Glomerular endothelial cell (primary cell): ENCODE data around the gene ARR3. TPM values are rescaled to one million over a fixed set of nuclear protein-coding genes. Genes with fewer than 3 reads are reported as not detected.
"Not testable (repeated sequence)": the region's sequence is repeated elsewhere in the genome, so short reads cannot be mapped to it uniquely, and the experiment has no call there.

Source experiments
- DNase-seq: peaks from one replicate; pipeline ENCODE4 v3.0.0-alpha.2; 2011; ENCODE audit warnings: low read depth, low spot score; ENCODE audit errors: extremely low read depth
- total RNA-seq: library from RNA; depleted of rRNA; stranded (reverse); fragments of >200 nt; gene quantifications from 2 replicates; pipeline ENCODE4 v1.2.3, GENCODE V29; 2015

ARR3 gene
- not detected in 2 replicates for total RNA-seq

DNA sequence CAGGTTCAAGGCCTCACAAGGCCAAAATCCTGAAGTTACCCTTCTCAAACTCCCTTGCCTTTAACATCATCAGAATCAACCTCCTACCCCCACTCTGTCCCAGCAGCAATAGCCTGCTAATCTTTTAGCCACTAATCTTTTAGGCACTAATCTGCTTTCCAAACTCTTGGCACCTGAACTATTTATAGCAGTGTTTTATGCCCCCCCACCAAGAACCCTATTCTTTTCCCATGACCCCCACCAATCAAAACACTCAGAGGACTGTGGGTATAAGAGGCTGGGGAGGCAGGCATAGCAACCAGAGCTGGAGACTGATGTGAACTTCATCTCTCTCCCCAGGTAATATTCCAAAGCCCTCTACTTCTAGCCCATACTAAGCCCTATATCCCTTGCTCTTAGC is at the start of gene ARR3:
Gene ARR3 (plus strand): TSS at position 301 of the 400 bp plus-strand sequence. CDS start 1,052 bp downstream, outside the sequence.
- no peak for DNase-seq

DNA sequence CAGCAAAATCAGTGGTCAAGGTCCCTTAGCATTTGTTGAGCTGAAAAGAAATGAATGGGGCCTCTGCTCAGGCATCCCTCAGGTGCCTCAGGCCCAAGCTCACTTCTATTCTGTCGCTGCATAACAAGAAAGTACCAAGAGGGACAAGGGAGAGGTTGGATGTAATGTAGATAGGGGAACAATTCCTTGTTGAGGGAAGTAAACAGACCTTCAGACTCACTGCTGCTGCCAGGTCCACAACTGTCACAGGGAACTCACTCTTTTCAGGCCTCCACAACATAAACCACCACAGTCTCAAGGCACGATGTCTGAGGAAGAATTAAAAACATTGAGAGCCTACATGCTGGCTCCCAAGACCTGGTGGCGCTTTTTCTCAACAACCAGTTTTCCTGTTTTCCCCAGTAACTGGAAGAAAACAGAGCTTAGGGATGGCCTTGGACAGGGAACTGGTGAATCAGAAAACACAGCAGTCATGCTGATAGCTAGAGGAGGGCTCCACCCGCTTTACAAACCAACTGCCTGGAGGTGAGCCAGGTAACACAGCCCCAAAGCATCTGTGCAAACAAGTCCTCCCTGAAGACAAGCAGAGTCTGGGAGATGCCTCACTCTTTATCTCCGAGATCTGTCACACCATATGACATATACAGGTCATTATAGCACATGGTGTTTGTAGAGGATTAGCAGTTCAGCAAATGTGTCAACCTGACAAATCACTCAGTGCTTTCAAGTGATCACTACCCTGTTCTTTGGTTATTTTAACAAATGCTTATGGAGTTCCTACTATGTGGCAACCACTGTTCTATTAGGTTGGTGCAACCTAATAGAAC is 48.0 kb upstream of the ARR3 start:
- DNase-seq = no peak

DNA sequence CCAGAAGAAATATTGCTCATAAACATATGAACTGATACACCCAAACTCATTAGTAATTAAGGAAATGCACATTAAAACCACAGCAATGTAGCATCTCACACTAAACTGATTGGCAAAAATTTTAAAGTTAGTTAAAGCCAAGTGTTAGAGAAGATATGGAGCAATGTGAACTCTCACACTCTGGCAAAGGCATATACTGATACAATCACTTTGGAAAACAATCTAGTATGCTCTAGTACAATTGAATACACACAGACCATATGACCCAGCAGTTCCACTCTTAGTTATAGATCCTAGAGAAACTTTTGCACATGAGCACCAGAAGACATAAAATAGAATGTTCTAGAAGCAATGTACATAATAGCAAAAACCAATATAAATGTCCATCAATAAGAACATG is 42.1 kb upstream of the ARR3 start:
- DNase-seq = no peak

- no peak for DNase-seq
Measured at GRCh38 chrX:70226687-70227086, 41.4 kb upstream of the ARR3 start.

DNA sequence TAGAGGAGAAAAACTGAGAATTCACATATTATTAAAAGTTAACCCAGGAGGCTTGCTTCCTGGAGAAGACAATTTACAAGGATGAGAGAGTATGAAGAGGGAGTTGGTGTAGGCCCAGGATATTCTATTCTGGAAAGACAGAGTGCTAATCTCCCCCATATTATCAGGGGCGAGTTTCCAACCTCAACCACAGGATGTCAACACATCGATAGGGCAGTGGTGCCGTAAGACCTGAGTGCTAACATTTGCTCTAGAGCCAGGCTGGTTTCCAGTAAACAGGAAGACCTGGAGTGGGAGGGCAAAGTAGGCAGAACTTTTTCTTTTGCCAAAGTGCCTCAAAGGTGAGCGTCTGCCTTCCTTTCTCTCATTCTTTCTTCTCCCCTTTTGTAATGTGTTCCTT is 36.5 kb upstream of the ARR3 start:
- DNase-seq = no peak

DNA sequence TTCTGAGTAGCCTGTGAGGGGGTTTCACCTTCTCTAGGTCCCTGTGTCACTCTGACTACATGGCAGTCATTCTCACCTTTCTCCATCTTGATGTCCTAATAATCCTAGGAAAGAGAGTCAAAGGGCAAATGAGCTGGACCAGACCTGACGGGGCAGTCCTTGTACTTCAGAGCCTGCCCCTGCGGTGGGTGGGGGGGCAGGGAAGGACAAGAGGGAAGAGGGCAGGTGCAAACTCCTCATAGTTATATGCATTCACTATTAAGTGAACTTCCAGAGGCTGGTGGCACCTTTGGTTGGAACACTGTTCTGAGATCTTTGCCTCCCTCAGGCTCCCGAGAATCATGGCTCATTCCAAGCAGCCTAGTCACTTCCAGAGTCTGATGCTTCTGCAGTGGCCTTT is 33.8 kb upstream of the ARR3 start, which contains the start of gene AWAT1:
Gene AWAT1 (plus strand): TSS at position 301 of the 400 bp plus-strand sequence. CDS start 41 bp downstream, at position 342.
- no peak for DNase-seq

- DNase-seq = no peak
Measured at GRCh38 chrX:70240751-70241150, 27.4 kb upstream of the ARR3 start.

DNA sequence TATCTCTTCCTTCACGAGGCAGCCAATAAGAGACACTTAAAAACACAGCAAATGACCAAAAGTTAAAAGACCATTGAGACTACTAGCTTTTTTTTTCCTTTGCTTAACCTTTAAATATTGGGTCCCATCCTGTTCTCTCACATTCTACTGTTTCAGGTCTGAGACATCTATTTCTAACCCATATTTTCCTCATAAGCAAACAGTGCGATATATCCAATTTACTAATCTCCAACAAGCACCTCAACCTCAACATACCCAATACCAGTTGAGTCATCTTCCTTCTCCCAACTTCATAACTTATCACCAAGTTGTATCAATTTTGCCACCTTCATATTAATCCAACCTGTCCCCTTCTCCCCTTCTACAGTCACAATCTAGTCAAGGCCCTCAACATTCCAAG is 26.6 kb upstream of the ARR3 start:
- DNase-seq = no peak

DNA sequence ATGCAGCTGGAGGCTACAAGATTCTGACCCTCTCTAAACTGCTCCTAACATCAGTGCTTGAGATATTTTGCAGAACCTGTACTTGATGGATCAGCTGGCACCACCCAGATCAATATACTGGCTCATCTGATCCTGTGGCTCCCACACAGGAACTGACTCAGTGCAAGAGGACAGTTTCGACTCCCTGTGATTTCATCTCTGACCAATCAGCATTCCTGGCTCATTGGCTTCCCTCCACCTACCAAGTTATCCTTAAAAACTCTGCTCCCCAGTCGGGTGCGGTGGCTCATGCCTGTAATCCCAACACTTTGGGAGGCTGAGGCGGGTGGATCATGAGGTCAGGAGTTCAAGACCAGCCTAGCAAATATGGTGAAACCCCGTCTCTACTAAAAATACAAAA is 24.5 kb upstream of the ARR3 start:
- DNase-seq = not testable (repeated sequence)

- DNase-seq = no peak
Measured at GRCh38 chrX:70244881-70245280, 23.3 kb upstream of the ARR3 start.

GRCh38 chrX:70247252-70247651 is 20.9 kb upstream of the ARR3 start:
- DNase-seq = no peak

DNA sequence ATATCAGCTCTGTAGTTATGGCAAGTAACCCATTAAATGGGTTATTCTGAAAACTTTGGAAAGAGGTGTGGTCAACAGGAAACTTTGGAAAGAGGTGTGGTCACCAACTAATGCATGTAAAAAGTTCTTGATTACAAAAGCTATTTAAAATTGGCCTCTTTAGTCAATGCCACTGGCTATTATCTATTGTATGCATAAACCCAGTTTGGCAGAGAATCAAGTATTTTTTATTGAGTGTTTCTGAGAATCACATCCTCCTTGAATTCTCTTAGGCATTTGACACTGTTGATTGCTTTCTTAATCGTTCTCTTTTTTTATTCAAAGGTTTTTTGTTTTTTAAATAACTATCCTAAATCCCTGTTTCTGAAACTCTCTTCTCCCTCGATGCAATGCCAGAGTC is 15.6 kb upstream of the ARR3 start:
- no peak for DNase-seq

DNA sequence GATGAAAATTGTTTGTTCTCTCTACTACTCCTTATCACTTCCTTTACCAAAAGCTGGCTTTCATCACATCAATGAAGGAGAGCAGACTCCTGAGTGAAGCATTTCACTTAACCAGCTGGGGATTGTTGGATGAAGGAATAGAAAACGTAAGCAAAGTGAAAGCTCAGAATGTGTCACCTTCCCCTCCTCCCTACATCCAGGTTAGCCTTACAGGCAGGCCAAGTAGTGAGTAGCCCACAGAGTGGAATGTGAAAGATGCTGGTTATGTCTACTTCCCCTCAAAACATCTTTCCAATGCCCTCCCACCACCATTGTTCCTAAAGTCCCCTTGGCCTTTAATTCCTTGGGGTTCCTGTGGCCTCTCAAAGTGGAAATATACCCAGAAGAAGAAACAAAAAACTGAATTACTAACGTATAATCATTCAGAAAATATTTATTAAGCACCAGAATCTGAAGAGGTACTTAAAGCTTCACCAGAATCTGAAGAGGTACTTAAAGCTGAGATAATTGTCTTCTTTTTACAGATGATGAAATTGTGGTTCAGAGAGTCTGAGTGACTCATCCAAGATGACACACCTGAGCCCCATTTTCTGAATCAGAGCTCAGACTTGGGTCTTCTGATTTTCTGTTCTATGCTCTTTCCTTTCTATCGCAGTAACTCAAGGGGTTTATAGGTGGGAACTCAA is 14.6 kb upstream of the ARR3 start:
- DNase-seq = no peak

GRCh38 chrX:70254063-70254400 is 14.1 kb upstream of the ARR3 start:
- DNase-seq = no peak

DNA sequence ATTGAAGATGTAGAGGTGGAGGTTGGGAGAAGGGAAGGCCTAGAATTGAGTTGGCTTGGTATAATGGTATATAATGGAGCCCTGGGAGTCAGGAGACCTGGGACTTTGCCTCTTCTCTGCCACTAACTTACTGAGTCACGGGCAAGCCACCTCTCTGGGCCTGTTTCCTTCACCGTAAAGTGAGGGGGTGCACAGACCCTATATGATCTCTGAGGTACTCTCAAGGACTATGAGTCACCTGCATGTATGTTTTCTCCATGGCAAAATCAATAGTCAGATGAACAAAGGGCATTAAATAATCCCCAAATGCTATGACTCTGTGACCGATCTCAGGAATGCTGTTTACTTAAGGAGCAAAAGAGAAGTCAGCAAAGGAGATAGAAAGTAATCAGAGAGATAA is 13.2 kb upstream of the ARR3 start:
- DNase-seq = no peak

GRCh38 chrX:70255452-70255851 is 12.7 kb upstream of the ARR3 start:
- DNase-seq = no peak

GRCh38 chrX:70257423-70258288 is 10.5 kb upstream of the ARR3 start:
- DNase-seq = no peak

DNA sequence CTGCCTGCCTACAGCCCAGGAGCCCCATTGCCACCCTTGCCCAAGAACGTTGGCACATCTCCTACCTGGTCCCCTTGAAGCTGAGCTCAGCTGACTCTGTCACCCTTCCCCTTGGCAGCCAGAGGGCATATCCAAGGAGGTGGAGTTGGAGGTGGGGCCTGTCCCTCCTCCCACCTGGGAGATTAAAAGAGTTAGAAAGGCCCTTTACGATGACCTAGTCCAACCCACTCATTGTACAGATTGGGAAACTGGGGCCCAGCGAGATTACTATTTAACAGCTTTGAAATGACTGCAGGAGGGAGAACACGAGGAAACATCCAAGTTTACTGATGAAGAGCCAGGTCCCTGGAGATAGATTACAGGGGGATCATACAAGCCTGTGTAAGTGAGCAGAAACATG is 8.0 kb upstream of the ARR3 start, which contains the start of gene P2RY4:
Gene P2RY4 (minus strand): TSS at position 101 of the 400 bp plus-strand sequence. CDS start 580 bp downstream, outside the sequence.
- DNase-seq = no peak

DNA sequence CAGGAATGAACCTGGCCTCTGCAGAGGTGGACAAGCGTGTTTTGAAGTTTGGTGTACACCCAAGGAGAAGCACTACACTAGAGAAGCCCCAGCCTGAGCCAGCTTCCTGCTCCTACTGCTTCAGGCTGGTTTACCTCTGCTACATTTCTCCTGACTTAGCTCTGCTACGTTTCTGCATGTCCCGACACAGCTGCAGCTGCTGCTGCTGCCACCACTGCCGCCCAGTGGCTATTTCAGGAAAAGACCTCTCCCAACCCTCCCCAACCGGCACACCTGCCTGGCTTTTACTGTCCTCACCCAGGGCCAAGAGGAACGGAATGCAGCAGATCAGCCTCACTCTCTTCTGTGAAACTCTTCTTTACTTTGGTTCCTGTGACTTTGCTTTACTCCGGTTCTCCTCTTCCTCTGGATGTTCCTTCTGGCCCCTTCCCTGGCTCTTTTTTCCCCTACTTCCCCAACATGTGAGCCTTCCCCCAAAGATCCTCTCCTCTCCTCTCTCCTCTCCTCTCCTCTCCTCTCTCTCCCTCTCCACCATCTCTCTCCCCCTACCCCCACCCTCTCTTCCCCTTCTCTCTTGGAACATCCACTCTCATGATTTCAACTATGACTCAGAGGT is 5.1 kb upstream of the ARR3 start:
- DNase-seq = no peak

DNA sequence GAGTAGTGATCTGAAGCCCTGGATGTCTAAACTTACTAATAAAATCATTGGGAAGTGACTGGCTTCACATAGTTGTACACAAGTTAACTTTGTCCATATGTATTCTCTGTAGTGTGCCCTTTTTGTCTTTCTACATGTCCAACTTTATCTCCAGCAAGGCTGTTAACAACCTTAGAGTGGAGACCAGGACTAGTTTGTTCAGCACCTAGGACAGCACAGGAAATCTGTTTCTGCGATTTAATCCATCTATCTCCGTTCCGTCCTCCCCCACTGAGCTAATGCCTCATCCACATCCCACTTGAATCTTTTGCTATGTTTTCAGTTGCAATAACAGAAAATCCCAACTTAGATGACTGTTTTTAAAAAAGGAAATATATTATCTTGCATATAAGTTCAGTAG is 3.4 kb upstream of the ARR3 start:
- DNase-seq = no peak

- not testable (repeated sequence) for DNase-seq
Measured at GRCh38 chrX:70274029-70274428, 5.9 kb downstream of the ARR3 start.
